ENCODE measurements around the gene KCP.

KCP gene

GRCh38 chr7:128858380-128859231 lies 51.9 kb downstream of the KCP start:
- no peak for DNase-seq (ENCODE audit: low read depth)
- H3K4me3 ChIP-seq (ENCODE audit: low read depth, low read length), result no peak overlapping the region
- no peak for TF ChIP-seq CTCF (IDR thresholded peaks at IDR 0.05; ENCODE audit: low read depth, low read length, missing control alignments)

- H3K4me3 ChIP-seq (ENCODE audit: low read depth, low read length), result no peak overlapping the region
- DNase-seq (ENCODE audit: low read depth), result no peak
- TF ChIP-seq CTCF (IDR thresholded peaks at IDR 0.05; ENCODE audit: low read depth, low read length, missing control alignments), result no peak
Observed at GRCh38 chr7:128856001-128856718, 54.3 kb downstream of the KCP start.

- H3K4me3 ChIP-seq (ENCODE audit: low read depth, low read length), result no peak overlapping the region
- DNase-seq (ENCODE audit: low read depth), result no peak
- TF ChIP-seq CTCF (IDR thresholded peaks at IDR 0.05; ENCODE audit: low read depth, low read length, missing control alignments), result no peak
Observed at GRCh38 chr7:128855559-128855958, 55.0 kb downstream of the KCP start.

- no peak for TF ChIP-seq CTCF (IDR thresholded peaks at IDR 0.05; ENCODE audit: low read depth, low read length, missing control alignments)
- DNase-seq (ENCODE audit: low read depth), result no peak
- no peak overlapping the region for H3K4me3 ChIP-seq (ENCODE audit: low read depth, low read length)
Observed at GRCh38 chr7:128854396-128854795, 56.1 kb downstream of the KCP start.

GRCh38 chr7:128853799-128854198 lies 56.7 kb downstream of the KCP start:
- TF ChIP-seq CTCF (IDR thresholded peaks at IDR 0.05; ENCODE audit: low read depth, low read length, missing control alignments), result no peak
- DNase-seq (ENCODE audit: low read depth), result no peak
- no peak overlapping the region for H3K4me3 ChIP-seq (ENCODE audit: low read depth, low read length)

GRCh38 chr7:128852537-128853254 lies 57.8 kb downstream of the KCP start:
- H3K4me3 ChIP-seq (ENCODE audit: low read depth, low read length), result no peak overlapping the region
- no peak for DNase-seq (ENCODE audit: low read depth)
- no peak for TF ChIP-seq CTCF (IDR thresholded peaks at IDR 0.05; ENCODE audit: low read depth, low read length, missing control alignments)

Measured in GM12864 (cell line).